Activated T-helper 9 cell treated with anti-CD3 and anti-CD28 coated beads, Interleukin-2, amount 50 U/mL, for 16 hours (primary cell): ENCODE data around the gene PIK3R3.

Experiments used
- DNase-seq: peaks from one replicate; pipeline ENCODE4 v3.0.0-alpha.2; 2020; ENCODE audit warnings: low read depth

The PIK3R3 gene

DNA sequence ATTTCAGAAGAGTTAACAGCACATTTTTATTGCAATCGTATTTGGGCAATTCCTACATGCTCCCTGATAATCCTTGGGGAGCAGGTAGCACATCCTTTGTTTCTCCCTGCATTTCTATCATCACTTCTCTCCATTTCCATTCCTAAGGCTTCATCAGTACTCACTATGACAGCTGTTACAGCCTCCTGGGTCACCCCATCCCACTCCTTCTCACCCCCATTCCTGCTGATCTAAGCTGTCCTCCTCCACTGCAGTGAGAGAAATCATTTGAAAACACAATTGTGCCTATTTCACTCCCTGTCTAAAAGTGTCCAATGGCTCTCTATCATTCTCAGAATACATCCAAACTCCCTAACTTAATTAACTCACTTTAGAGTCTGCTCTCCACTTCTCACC lies 25.5 kb upstream of the PIK3R3 start:
- no peak for DNase-seq

- DNase-seq, result no peak
Measured at GRCh38 chr1:46153732-46154131, 21.3 kb upstream of the PIK3R3 start.

GRCh38 chr1:46153228-46153627 lies 20.8 kb upstream of the PIK3R3 start:
- DNase-seq, result no peak

DNA sequence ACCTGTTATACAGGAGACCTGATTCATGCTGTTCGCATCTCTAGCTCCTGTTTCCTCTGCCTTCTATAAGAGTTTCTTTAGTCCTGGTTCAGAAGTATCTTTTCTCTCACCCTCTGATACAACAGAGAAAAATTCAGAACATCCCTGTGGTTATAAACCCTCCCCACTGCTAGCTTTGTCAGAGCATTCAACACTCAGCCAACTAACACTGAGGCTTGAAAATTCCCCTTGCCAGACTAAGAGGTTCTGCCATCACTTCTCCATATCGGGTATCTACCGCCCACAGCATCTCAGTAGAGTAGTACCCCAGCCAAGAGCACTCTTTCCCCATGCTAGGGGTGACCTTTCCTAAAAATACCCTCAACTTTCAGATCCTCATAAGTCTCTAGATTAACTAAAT lies 19.6 kb upstream of the PIK3R3 start:
- no peak for DNase-seq

DNA sequence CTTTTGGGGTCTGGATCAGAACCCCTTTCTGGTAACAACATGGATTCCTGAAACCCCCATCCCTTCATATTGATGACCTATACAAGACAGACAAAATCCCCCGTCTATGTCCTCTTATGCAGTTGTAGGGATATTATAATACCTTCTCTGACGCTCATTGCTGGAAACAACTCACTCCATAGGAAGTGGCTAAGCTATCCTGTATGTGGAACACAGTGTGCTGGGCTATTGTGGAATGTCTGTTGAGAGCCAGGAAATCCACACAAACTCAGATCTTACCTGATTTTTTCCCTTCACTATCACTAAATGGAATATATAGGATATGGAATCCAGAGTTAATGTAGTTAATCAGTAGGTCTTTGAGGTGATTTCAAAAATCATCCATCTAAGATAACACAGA lies 17.7 kb upstream of the PIK3R3 start:
- DNase-seq, result no peak

DNA sequence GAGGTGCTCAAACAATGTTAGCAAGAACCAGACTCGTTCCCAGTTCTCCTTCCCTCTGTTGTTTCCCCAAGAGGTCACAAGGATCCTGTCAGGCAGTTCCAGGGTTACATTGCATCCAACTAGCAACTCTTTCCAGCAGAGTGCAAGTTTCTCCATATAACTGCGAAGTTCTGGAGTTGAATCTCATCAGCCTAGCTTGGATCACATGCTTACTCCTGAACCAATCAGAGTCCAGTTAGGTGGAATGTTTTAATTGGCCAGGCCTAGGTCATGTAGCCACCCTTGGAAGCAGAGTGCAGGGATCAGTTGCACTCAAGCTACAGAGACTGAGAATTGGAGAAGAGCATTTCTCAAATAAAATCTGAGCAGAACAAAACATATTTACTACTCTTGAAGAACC lies 15.9 kb upstream of the PIK3R3 start:
- no peak for DNase-seq

DNA sequence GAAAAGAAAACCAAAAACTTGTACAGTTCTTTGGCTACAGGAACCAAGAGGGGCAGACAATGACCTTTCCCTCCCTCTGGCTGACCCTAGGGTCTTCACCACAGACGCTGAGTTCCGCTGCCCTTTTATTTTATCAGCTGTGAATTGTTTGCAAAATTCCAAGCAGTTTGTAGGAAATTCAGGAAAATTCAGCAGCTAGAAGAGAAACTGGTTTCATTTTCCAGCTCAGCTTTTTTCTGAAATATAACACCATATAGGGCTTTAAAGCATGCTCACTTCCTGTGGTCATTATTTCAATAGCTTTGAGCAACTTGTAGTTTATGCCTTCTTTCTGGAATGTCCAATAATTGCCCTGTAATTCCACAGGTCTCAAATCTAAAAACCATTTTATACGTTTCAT lies 5.5 kb upstream of the PIK3R3 start:
- DNase-seq, result no peak

GRCh38 chr1:46136711-46137110 lies 4.3 kb upstream of the PIK3R3 start:
- DNase-seq, result no peak

- DNase-seq, result no peak
Measured at GRCh38 chr1:46134660-46135331, 2.4 kb upstream of the PIK3R3 start.

DNA sequence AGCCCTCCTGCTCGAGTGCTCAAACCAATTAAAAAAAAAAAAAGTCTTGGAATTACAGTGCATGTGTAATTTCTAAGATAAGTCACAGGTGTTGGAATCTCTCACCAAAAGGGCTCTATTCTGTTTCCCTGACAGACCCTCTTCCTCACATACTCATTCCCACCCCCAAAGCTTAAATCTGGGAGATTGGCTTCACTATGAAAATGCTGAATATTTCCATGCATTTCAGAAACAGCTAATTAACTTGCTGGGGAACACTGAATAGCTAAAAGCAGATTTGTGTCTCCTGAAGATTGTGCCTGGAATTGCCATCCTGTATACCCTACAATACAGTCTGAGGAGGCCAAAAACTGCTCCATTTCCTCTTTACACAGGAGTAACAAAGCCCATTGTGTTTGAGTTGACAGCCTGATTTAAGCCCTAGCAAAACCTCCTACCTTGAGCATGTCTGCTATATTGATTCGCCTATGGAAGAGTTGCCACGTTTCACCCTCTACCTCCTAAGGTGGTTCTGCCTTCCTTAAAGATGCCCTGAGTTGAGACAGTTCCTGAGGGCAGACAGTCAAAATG lies 1.4 kb upstream of the PIK3R3 start:
- DNase-seq, result no peak

- DNase-seq, result peak; percentile 16
Measured at GRCh38 chr1:46133181-46133658, 791 bp upstream of the PIK3R3 start.

- no peak for DNase-seq
Measured at GRCh38 chr1:46131712-46132528, 509 bp downstream of the PIK3R3 start.

DNA sequence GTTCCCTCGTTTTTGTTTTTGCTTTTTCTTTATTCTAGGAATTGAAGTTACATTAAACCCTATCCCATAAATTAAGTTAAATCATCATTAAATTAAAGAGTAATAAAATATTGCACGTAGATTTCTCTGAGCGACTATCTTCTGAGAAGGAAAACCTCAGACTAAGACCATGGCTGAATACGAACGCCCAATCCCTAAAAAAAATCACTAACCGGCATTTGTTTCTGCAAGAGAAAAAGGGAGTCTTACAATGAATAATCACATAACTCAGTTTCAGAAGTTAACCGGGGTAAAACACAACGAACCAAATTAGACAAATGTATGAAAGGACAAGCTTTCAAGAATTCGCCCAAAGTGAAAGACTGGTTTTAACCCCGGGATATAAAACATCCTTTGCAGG lies 1.3 kb downstream of the PIK3R3 start:
- DNase-seq, result no peak

DNA sequence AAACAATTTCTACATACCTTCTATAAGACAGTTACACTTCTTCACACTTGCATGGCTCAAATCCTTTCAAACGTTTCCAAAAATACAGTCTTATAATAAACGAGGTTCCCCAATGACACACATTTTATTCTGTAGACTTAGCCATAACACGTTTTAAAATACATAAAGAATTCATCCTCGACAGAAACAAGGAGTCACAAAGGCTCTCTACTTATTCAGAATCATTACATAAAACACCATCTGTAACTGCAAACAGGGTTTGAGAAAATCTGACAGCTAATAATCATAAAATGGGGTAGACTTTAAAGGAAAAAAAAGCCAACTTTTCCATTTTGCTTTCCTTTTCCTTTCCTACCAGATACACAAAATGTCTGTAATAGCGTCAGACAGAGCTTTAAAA lies 1.8 kb downstream of the PIK3R3 start:
- DNase-seq, result no peak

GRCh38 chr1:46130121-46130520 lies 2.3 kb downstream of the PIK3R3 start:
- DNase-seq, result no peak

DNA sequence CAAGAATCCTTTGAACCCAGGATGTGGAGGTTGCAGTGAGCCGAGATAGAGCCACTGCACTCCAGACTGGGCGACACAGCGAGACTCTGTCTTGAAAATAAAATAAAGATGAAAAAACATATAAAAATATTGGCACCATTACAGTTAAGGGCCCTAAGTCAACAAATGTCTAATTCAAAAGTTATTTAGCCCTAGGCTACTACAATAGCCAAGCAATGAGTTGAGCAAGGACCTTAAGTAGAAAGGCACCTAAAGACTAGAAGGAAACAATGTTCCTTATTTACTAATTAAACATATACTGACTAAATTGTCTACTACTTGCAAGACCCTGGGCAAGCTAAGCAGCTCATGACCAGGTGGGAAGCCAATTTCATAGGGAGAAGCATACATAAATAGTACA lies 4.1 kb downstream of the PIK3R3 start:
- no peak for DNase-seq

- DNase-seq, result no peak
Measured at GRCh38 chr1:46118856-46119255, 13.6 kb downstream of the PIK3R3 start.

- no peak for DNase-seq
Measured at GRCh38 chr1:46117810-46118494, 14.5 kb downstream of the PIK3R3 start.

GRCh38 chr1:46114925-46115603 lies 17.4 kb downstream of the PIK3R3 start:
- DNase-seq, result no peak

- DNase-seq, result no peak
Measured at GRCh38 chr1:46113948-46114347, 18.5 kb downstream of the PIK3R3 start.

DNA sequence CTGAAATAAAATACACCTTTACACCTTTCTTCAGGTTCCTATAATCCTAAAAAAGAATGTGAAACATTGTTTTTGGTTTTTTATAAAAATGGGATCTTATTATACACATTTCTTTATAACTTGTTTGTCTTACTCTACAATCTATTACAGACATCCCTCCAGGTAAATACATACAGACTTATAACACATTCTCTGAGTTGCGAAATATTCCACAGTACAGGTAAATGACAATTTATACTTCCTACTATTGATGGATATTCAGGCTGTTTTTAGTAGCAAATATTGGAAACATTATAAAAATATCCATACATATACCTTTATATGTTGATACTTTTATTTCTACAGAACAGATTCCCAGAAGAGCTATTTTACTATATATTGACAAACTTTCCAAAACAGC lies 20.3 kb downstream of the PIK3R3 start:
- no peak for DNase-seq

DNA sequence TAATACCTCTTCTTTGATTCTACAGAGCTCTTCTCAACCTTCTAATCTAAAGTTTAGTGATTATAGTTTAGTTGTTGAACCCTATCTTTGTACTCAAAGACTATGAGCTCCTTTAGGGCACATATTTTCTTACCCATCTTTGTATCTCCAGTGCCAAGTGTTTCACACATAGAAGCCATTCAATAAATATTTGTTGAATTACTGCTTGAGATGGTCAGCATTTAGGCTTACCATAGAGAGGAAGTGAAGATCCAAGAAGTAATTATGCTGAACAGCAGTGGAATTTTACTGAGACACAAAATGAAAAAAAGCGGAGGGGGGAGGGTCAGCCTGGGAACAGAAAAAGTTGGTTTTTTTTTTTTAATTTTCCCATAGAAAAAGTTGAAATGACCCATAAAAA lies 21.9 kb downstream of the PIK3R3 start:
- no peak for DNase-seq
